Measurements from ENCODE around the gene MRGPRF. TPM values are rescaled to one million over a fixed set of nuclear protein-coding genes. Genes with fewer than 3 reads are reported as not detected.

The MRGPRF gene
- total RNA-seq, 1 donor from 2014 or later: 209 TPM

DNA sequence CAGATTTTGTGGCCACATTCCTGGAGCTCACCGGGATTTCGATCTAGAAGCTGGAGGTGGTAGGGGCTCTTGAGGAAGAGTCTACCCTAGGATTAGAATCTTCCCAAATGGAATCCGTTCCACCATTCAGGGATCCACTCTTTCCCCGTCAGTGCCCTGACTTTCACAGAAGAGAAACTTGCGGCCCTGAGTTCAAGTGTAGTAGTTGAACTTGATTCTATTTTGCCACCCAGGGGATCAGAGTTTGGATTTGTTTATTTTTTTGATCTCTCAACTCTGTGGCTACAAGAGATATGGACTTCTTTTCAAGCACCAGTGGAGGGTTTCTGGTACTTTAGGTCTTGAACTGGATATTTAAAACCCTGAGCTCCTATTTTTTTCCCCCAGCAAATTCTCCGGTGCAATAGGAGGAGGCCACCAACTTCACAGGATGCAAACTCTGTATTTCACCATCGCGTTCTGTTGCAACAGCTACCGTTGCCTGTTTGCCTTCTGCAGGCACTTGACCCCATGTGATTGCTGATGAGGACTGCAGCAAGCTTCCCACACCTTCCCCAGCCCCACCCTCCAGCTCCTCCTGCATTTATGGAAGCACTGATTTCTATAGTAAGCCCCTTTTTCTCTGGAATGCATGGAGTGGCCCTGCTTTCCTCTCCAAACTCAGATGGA, 14.8 kb upstream of the MRGPRF start:
- Histone ChIP-seq H3K27me3 (no peaks in the 10 kb centered on the region), H3K27ac (no peak overlapping the region), H3K4me3 (no peak overlapping the region), H3K36me3 (no peaks in the 10 kb centered on the region), H3K4me1 (no peaks in the 10 kb centered on the region), H3K9me3 (no peaks in the 10 kb centered on the region)
- intact Hi-C loops (cut with DNase I): no loop called here
- TF ChIP-seq, protein P1, sequence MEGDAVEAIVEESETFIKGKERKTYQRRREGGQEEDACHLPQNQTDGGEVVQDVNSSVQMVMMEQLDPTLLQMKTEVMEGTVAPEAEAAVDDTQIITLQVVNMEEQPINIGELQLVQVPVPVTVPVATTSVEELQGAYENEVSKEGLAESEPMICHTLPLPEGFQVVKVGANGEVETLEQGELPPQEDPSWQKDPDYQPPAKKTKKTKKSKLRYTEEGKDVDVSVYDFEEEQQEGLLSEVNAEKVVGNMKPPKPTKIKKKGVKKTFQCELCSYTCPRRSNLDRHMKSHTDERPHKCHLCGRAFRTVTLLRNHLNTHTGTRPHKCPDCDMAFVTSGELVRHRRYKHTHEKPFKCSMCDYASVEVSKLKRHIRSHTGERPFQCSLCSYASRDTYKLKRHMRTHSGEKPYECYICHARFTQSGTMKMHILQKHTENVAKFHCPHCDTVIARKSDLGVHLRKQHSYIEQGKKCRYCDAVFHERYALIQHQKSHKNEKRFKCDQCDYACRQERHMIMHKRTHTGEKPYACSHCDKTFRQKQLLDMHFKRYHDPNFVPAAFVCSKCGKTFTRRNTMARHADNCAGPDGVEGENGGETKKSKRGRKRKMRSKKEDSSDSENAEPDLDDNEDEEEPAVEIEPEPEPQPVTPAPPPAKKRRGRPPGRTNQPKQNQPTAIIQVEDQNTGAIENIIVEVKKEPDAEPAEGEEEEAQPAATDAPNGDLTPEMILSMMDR (IDR thresholded peaks at IDR 0.05): no peak
- no peak for DNase-seq (ENCODE audit: low spot score in 2 of 2)

DNA sequence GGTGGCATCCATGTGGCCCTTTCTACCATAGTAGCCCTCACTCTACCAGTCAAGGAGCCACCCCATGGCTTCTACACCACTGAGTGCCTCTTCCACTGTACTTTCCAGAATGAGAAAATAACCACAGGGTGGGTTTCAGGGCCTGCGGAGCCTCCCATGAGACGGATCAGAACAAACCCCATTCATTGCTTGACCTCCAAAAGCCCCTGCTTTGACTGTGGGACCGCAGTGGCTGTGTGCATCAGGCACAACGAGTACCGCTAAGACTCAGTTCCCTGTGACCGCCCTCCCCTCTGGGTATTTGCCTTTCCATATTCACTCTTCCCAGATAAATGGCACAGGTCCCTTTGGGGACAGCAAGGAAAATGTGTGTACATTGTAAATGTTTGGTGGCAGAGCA, 11.5 kb upstream of the MRGPRF start:
- no peaks in the 10 kb centered on the region for H3K27me3 ChIP-seq
- H3K4me3 ChIP-seq: no peak overlapping the region
- H3K9me3 ChIP-seq: no peaks in the 10 kb centered on the region
- intact Hi-C loops (cut with DNase I): no loop called here
- H3K36me3 ChIP-seq: no peaks in the 10 kb centered on the region
- no peak overlapping the region for H3K27ac ChIP-seq
- no peak for DNase-seq (ENCODE audit: low spot score in 2 of 2)
- TF ChIP-seq, protein P1 (IDR thresholded peaks at IDR 0.05): no peak
- H3K4me1 ChIP-seq: no peaks in the 10 kb centered on the region

DNA sequence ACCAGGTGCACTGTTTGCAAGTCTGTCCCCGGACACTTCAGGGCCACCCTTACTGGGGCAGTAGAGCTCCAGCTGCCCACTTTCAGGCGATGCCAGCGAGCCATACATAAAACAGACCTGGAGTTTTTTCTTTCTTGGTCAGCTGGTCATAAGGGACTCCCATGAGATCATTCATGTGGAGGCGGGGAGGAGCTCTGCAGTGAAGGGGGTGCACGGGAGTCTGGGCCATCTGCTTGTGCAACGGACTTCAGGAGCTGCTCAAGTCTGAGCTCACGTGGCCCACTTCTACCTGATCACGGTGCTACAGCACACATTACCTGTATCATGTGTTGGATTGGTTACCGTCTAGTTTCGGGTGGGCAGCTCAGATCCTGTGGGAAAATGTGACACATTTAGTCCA, 9.2 kb upstream of the MRGPRF start:
- Histone ChIP-seq H3K27me3 (no peaks in the 10 kb centered on the region), H3K36me3 (no peaks in the 10 kb centered on the region), H3K4me1 (peaks cover 3 to 5% of the 10 kb centered on the region in 2 donors), H3K27ac (no peak overlapping the region), H3K4me3 (no peak overlapping the region), H3K9me3 (no peaks in the 10 kb centered on the region)
- intact Hi-C loops (cut with DNase I): no loop called here
- TF ChIP-seq, protein P1 (IDR thresholded peaks at IDR 0.05): no peak
- no peak for DNase-seq (ENCODE audit: low spot score in 2 of 2)

DNA sequence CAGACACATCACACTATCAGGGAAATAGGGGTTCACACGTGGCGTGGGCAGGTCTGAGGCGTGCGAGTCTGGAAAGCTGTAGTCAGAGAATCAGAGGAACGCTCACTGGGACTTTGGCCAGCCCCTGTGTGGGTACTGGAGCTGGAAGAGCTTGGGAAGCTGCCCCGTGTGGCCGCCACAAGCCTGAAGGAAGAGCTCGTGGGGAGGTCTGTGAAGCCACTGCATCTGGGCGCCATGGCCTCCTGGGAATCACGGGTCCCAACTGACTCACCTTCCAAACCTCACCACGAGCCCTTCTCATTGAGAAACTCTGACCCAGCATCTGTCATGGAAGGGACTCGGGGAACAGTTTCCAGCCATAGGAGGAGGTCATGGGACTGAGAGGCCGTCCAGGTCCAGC, 5.9 kb upstream of the MRGPRF start:
- peak in 1 of 2 donors; percentile 80 for DNase-seq (ENCODE audit: low spot score in 2 of 2)
- peak overlapping the region; percentile 30 to 63 for H3K27ac ChIP-seq
- intact Hi-C loops (cut with DNase I): loop anchor here (10.0 kb wide), 1 partner anchor 896 kb away; no protein-coding TSS in a partner anchor

DNA sequence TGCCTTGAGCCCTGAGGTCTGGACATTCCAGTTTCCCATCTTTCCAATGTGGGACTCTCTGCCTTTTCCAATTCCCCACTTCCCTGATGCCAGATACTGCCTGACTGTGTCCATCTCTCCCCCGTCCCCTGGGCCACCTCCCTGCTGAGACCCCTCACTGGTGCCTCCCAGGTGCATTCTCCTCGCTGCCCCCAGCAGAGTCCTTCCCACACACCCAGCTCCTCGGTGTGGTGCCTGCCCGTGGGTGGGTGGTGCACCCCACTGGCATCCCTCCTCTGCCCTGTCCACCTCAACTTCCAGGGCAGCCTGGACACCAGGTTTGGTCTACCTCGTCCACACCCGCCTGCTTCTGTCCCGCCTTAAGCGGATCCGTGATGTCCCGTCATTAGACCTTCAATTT, 4.9 kb upstream of the MRGPRF start:
- H3K4me1 ChIP-seq: peaks cover 7 to 18% of the 10 kb centered on the region in 2 donors
- intact Hi-C loops (cut with DNase I): loop anchor here (10.0 kb wide), 1 partner anchor 897 kb away; no protein-coding TSS in a partner anchor

More for the DNA sequence above, 5.9 kb upstream of the MRGPRF start:
- TF ChIP-seq, protein P1 (IDR thresholded peaks at IDR 0.05): peak in 1 of 3 experiments; percentile 21
- Histone ChIP-seq H3K27me3 (no peaks in the 10 kb centered on the region), H3K36me3 (no peaks in the 10 kb centered on the region), H3K4me1 (peaks cover 5 to 12% of the 10 kb centered on the region in 2 donors), H3K9me3 (no peaks in the 10 kb centered on the region), H3K4me3 (no peak overlapping the region)

More for the DNA sequence above, 4.9 kb upstream of the MRGPRF start:
- Histone ChIP-seq H3K4me3 (no peak overlapping the region), H3K27ac (peak overlapping the region; percentile 30 to 32), H3K36me3 (no peaks in the 10 kb centered on the region), H3K9me3 (no peaks in the 10 kb centered on the region), H3K27me3 (no peaks in the 10 kb centered on the region)
- no peak for DNase-seq (ENCODE audit: low spot score in 2 of 2)
- TF ChIP-seq, protein P1 (IDR thresholded peaks at IDR 0.05): no peak

Measured in ascending aorta (tissue), 2 donors.